C1 segment of cervical spinal cord (tissue), 14 donors: ENCODE data around the gene PDCD2.
"Not testable (repeated sequence)": the region's sequence is repeated elsewhere in the genome, so short reads cannot be mapped to it uniquely, and the experiment has no call there.

Experiments
- DNase-seq, 14 donors: peaks; one replicate each; lab custom pipeline; 2025; lab: John Stamatoyannopoulos, UW

The PDCD2 gene

DNA sequence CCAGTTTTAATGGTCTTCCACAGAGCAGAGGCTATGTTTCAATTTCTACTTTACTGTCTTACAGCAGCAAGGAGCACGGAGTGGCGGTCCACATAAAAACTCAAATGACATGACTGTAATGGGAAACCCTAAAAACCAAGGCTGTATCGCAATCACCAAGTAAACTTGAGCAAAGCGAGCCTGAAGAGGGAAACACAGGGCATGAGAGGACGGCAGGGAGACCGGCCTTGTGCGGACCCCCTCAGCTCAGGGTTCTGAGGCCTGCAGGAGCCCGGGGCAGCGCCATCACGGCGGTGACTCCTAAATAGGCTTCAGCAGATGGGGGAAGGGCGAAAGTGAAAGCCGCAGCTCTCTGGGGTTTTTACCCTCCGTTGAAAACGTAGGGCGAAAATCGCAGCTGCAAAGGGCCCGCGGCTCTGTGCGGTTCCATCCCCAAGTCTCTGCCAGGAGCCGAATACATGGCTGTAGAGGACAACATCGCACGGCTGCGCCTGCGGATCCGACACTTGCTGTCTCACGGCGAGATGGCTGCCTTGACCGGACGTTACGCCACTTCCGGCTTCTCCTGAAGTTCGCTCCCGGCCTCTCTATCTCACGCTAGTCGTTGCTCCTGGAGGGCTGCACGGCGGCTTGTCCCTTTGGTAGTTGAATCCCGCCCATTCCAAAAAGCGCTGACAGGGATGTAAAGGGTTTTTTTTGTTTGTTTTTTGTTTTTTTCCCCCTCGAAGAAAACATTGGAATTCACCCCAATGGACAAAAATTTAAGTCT is 31.5 kb downstream of the PDCD2 start, which contains the start of gene PSMB1:
Gene PSMB1 (minus strand): TSS at position 543 of the 769 bp plus-strand sequence. CDS start 65 bp downstream, at position 478.
- DNase-seq, result peak; percentile 62 to 96 (median 88)

DNA sequence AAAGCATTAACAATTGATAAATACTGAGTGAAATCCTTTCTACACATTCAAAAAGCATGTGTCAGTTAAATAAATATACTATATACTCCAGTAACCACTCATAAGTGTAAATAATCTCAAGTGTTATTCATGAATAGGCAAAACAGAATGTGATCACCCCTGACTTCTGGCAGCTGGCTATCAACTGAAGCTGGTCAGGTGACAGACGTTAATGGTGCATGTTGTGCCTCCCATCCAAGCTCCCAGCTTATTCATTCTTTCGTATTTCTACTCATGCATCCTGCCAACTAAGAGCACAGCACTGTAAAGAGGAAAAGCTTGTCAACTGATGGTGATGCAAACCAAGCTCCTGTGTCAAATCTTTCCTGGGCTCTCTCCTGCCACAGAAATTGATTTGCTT is 39.0 kb downstream of the PDCD2 start:
- DNase-seq, result no peak

- no peak for DNase-seq
Observed at GRCh38 chr6:170542031-170542719, 42.3 kb downstream of the PDCD2 start.

GRCh38 chr6:170537329-170537728 is 47.1 kb downstream of the PDCD2 start:
- no peak for DNase-seq

- no peak for DNase-seq
Observed at GRCh38 chr6:170536671-170537070, 47.8 kb downstream of the PDCD2 start.

GRCh38 chr6:170535004-170535403 is 49.4 kb downstream of the PDCD2 start:
- no peak for DNase-seq

DNA sequence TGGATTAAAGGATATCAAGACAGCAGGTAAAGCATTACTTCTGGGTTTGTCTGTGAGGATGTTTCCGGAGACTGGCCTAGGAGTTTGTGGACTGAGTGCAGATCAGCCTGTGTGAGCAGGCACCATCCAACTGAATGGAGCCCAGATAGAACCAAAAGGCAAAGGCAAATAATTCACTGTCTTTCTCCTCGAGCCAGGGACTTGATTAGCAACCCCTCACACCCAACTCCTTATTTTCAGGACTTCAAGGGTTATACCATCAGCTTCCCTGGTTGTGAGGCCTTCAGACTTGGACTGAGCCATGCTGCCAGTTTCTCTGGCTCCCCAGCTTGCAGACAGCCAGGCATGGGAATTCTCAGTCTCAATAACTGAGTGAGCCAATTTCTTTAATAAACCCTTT is 50.6 kb downstream of the PDCD2 start:
- no peak for DNase-seq

DNA sequence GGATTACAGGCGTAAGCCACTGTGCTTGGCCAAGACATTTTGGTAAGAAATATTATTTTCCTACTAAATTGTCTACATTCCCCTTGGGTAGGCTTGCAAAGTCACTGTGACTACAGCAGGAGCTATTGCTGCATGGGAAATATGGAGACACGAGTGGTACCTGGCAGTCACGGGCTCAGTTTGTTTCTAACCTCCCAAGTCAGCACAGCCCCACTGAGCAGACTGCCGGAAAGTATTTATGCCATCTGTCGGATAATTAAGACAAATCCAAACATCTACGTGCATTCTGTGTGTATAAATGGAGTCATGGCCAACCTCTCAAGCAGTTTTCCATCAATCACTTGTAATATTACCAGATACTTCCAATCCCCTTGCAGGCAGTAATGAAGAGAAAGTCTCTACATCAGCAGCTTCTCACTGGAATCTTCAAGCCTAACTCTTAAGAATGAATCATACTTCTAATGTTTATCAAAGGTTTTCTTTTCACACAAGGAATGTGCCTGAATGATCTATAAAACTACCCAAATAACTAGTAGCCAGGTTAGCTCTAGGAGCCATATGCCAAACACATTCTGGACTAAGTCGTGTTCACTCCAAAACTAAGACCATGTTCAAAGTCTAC is 51.5 kb downstream of the PDCD2 start:
- DNase-seq, result no peak

DNA sequence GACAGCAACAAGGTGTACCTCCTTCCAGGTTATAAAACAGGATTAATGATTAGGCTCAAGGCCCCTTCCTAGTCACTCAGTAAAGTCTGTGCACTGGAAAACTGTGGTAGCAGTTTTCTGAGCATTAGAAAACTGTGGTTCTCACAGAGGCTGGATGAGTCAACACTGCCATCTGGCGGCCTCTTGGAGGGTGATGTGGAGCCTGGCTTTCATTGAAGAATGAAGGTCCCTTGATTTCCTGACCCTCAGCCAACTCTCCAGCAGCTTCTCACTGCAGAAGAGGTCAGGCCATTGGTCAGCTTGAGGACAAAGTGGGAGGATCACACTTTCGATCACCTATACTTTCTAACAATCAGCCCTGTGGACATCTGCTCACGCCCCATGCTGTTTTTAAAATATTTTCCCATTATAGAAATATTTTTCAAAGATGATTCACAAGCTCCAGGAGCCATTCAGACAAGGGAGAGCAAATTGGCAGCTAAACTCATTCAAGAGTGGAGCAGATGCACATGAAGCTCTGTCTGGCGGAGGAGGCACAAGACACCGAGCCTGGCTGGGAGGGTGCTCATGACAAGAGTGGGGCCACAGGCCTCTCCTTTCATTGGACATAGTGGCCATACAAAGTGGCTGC is 54.5 kb downstream of the PDCD2 start:
- peak in 12 of 14 donors; percentile 12 to 68 (median 58) for DNase-seq

GRCh38 chr6:170527995-170528394 is 56.4 kb downstream of the PDCD2 start:
- not testable (repeated sequence) for DNase-seq

GRCh38 chr6:170525795-170526194 is 58.6 kb downstream of the PDCD2 start:
- no peak for DNase-seq
